Osteocyte (in vitro differentiated cells): Measurements from ENCODE around the gene MDN1. TPM values are rescaled to one million over a fixed set of nuclear protein-coding genes. Genes with fewer than 3 reads are reported as not detected.
"Not testable (repeated sequence)": the region's sequence is repeated elsewhere in the genome, so short reads cannot be mapped to it uniquely, and the experiment has no call there.

Source experiments
- DNase-seq: peaks from one replicate; pipeline ENCODE4 v3.0.0; 2021; ENCODE audit warnings: mixed read lengths; ENCODE audit not compliant: unreplicated experiment; ENCODE audit errors: extremely low spot score
- H3K27ac Mint-ChIP-seq: one replicate; pipeline ENCODE4 v1.8.0; 2021; ENCODE audit warnings: mild to moderate bottlenecking, mixed read lengths; ENCODE audit not compliant: unreplicated experiment
- H3K27me3 Mint-ChIP-seq: one replicate; pipeline ENCODE4 v1.8.0; 2021; ENCODE audit warnings: mixed read lengths; ENCODE audit not compliant: unreplicated experiment
- H3K36me3 Mint-ChIP-seq: one replicate; pipeline ENCODE4 v1.8.0; 2021; ENCODE audit warnings: mixed read lengths; ENCODE audit not compliant: unreplicated experiment
- H3K4me1 Mint-ChIP-seq: one replicate; pipeline ENCODE4 v1.8.0; 2021; ENCODE audit warnings: mixed read lengths; ENCODE audit not compliant: unreplicated experiment
- H3K4me3 Mint-ChIP-seq: one replicate; pipeline ENCODE4 v1.8.0; 2021; ENCODE audit warnings: mild to moderate bottlenecking, moderate library complexity, mixed read lengths; ENCODE audit not compliant: unreplicated experiment
- H3K9me3 Mint-ChIP-seq: one replicate; pipeline ENCODE4 v1.8.0; 2021; ENCODE audit warnings: mixed read lengths; ENCODE audit not compliant: unreplicated experiment
- CTCF ChIP-seq: fragments of 200-600 bp; sonication (generic); IDR thresholded peaks from 2 replicates; pipeline ENCODE4 v1.5.0; 2021; ENCODE audit warnings: antibody characterized with exemption, mild to moderate bottlenecking, moderate library complexity
- total RNA-seq: library from RNA; stranded (reverse); gene quantifications from 2 replicates; pipeline ENCODE4 v1.2.1, GENCODE V29; 2021

Gene MDN1
- total RNA-seq, 1 donor from 2014 or later: 30.8 TPM

DNA sequence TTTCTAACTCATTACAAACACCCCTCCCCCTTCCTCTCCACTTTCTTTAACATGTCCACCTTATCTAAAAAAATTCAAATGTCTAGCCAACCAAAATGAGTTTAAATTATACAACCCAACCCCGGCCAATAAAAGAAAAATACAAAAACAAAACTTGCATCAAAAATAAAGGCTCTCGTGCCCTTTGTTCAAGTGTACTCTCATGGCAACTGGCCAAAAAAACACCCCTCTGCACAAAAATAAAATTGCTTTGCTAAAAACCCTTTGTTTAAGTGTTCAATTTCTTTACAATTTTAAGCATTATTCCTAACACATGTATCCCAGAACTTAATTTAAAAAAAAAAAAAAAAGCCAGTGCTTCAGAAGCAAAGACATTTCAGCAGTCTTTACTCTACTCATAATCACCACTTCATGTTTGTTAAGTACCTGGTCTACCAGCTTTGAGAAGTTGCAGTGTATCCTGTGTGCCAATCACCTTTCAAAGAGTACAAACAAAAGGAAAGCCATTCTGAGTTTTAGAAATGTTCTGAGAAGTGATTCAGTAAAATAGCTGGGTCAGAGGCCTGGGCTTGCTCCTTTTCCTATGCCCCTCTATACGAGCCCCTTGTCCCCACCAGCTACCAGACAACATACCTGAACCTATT is 87.5 kb downstream of the MDN1 start:
- no peak for DNase-seq
- H3K27ac Mint-ChIP-seq: no peak overlapping the region
- no peak for TF ChIP-seq CTCF
- H3K9me3 Mint-ChIP-seq: no peaks in the 10 kb centered on the region
- peaks cover 40% of the 10 kb centered on the region for H3K36me3 Mint-ChIP-seq
- H3K27me3 Mint-ChIP-seq: no peaks in the 10 kb centered on the region
- H3K4me1 Mint-ChIP-seq: no peaks in the 10 kb centered on the region
- H3K4me3 Mint-ChIP-seq: no peak overlapping the region

GRCh38 chr6:89731262-89731661 is 88.3 kb downstream of the MDN1 start:
- not testable (repeated sequence) for DNase-seq, H3K4me3 Mint-ChIP-seq, H3K4me1 Mint-ChIP-seq, H3K9me3 Mint-ChIP-seq, H3K27ac Mint-ChIP-seq, H3K27me3 Mint-ChIP-seq
- H3K36me3 Mint-ChIP-seq: peaks cover 45% of the 10 kb centered on the region

DNA sequence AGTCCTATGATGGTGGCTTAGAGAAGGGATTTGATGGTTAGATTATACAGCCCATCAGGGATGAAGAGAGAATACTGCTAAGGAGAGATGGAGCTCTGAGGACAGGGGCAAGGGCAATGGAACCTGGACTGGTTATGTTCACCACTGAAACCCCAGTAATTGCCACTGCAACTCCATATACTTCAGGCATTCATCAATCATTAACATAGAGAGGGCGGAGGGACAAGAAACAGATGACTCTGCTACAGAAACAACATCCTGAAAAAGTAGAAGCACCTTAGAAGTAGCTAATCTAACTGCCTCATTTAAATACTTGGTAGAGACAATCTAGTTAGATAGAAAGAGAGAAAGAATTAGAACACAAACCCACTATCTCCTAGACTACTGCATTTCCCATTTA is 89.8 kb downstream of the MDN1 start:
- Mint-ChIP-seq H3K4me3 (no peak overlapping the region), H3K4me1 (no peaks in the 10 kb centered on the region), H3K27ac (no peak overlapping the region), H3K9me3 (no peaks in the 10 kb centered on the region), H3K36me3 (peaks cover 46% of the 10 kb centered on the region), H3K27me3 (no peaks in the 10 kb centered on the region)
- no peak for DNase-seq
- TF ChIP-seq CTCF: no peak

GRCh38 chr6:89727501-89727900 is 92.1 kb downstream of the MDN1 start:
- no peak for DNase-seq
- Mint-ChIP-seq H3K9me3 (no peaks in the 10 kb centered on the region), H3K4me3 (no peak overlapping the region), H3K27ac (no peak overlapping the region), H3K4me1 (no peaks in the 10 kb centered on the region), H3K27me3 (no peaks in the 10 kb centered on the region), H3K36me3 (peaks cover 52% of the 10 kb centered on the region)
- no peak for TF ChIP-seq CTCF

GRCh38 chr6:89724981-89725380 is 94.6 kb downstream of the MDN1 start:
- Mint-ChIP-seq H3K4me1 (no peaks in the 10 kb centered on the region), H3K27me3 (no peaks in the 10 kb centered on the region), H3K27ac (no peak overlapping the region), H3K9me3 (no peaks in the 10 kb centered on the region), H3K36me3 (peaks cover 44% of the 10 kb centered on the region), H3K4me3 (no peak overlapping the region)
- TF ChIP-seq CTCF: no peak
- no peak for DNase-seq

DNA sequence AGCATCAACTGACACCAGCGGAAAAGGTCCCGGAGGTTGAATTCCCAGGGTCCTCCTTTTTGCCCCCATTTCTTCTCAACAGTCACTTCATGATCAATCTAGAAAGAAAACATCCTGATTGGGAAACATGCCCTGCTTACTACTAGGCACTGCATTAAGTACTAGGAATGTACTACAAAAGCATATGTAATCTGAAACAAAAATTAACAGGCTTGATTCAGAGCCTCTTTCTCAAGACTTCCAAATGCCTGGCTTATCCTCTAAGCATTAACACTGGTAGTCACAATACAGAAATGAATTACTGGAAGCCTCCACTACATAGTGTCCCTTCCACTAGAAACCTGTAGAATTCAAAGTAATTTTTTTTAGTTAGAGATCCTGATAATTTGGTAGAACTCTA is 96.5 kb downstream of the MDN1 start:
- no peaks in the 10 kb centered on the region for H3K9me3 Mint-ChIP-seq
- H3K4me3 Mint-ChIP-seq: no peak overlapping the region
- no peaks in the 10 kb centered on the region for H3K27me3 Mint-ChIP-seq
- DNase-seq: no peak
- peaks cover 46% of the 10 kb centered on the region for H3K36me3 Mint-ChIP-seq
- no peak overlapping the region for H3K27ac Mint-ChIP-seq
- H3K4me1 Mint-ChIP-seq: no peaks in the 10 kb centered on the region
- no peak for TF ChIP-seq CTCF
